H9 (cell line): Measurements from ENCODE around the gene GGA3. TPM values are rescaled to one million over a fixed set of nuclear protein-coding genes. Genes with fewer than 3 reads are reported as not detected.

Experiments used
- DNase-seq: peaks from one replicate; pipeline ENCODE4 v3.0.0-alpha.2; 2017
- H2AFZ ChIP-seq: one replicate; pipeline ENCODE4 v1.6.1; 2013; ENCODE audit warnings: mild to moderate bottlenecking, low read length, control low read depth, moderate library complexity
- H2AK5ac ChIP-seq: 2 replicates; pipeline ENCODE4 v1.6.1; 2013; ENCODE audit warnings: low read length, control low read depth, mixed read lengths; ENCODE audit not compliant: insufficient read length
- H2BK120ac ChIP-seq: one replicate; pipeline ENCODE4 v1.6.1; 2013; ENCODE audit warnings: low read depth, mild to moderate bottlenecking, low read length, control low read depth, inconsistent platforms; ENCODE audit not compliant: poor library complexity, severe bottlenecking
- H2BK12ac ChIP-seq: 2 replicates; pipeline ENCODE4 v1.6.1; 2013; ENCODE audit warnings: low read length, control low read depth, mixed read lengths, low read depth; ENCODE audit not compliant: insufficient read length
- H2BK15ac ChIP-seq: 2 replicates; pipeline ENCODE4 v1.6.1; 2013; ENCODE audit warnings: low read depth, low read length, control low read depth
- H2BK20ac ChIP-seq: one replicate; pipeline ENCODE4 v1.6.1; 2013; ENCODE audit warnings: low read depth, mild to moderate bottlenecking, low read length, control low read depth, inconsistent platforms; ENCODE audit not compliant: poor library complexity, severe bottlenecking
- H2BK5ac ChIP-seq: 2 replicates; pipeline ENCODE4 v1.6.1; 2013; ENCODE audit warnings: low read length, control low read depth, mixed read lengths; ENCODE audit not compliant: insufficient read length
- H3K14ac ChIP-seq: 2 replicates; pipeline ENCODE4 v1.6.1; 2013; ENCODE audit warnings: low read length, control low read depth; ENCODE audit not compliant: insufficient read depth
- H3K18ac ChIP-seq: 2 replicates; pipeline ENCODE4 v1.6.1; 2013; ENCODE audit warnings: low read depth, mild to moderate bottlenecking, mixed read lengths, low read length, control low read depth; ENCODE audit not compliant: insufficient read length
- H3K23ac ChIP-seq: 2 replicates; pipeline ENCODE4 v1.6.1; 2013; ENCODE audit warnings: low read length, control low read depth, mixed read lengths, low read depth; ENCODE audit not compliant: insufficient read length
- H3K23me2 ChIP-seq: 2 replicates; pipeline ENCODE4 v1.6.1; 2013; ENCODE audit warnings: low read depth, mild to moderate bottlenecking, mixed read lengths, low read length, control low read depth; ENCODE audit not compliant: insufficient read length, poor library complexity, severe bottlenecking
- H3K27ac ChIP-seq: 2 replicates; pipeline ENCODE4 v1.5.1; 2013; ENCODE audit warnings: low read length, control low read depth, mixed read lengths, low read depth; ENCODE audit not compliant: insufficient read length
- H3K27me3 ChIP-seq: 2 replicates; pipeline ENCODE4 v1.6.1; 2013; ENCODE audit warnings: low read length, control low read depth, inconsistent platforms; ENCODE audit not compliant: insufficient read depth
- H3K4ac ChIP-seq: 2 replicates; pipeline ENCODE4 v1.6.1; 2013; ENCODE audit warnings: low read depth, mild to moderate bottlenecking, control low read depth, inconsistent platforms, low read length, moderate library complexity
- H3K4me1 ChIP-seq: 2 replicates; pipeline ENCODE4 v1.6.1; 2013; ENCODE audit warnings: low read length, control low read depth, inconsistent platforms; ENCODE audit not compliant: insufficient read depth
- H3K4me2 ChIP-seq: 2 replicates; pipeline ENCODE4 v1.6.1; 2013; ENCODE audit warnings: low read length, control low read depth, mixed read lengths; ENCODE audit not compliant: insufficient read length, insufficient read depth
- H3K56ac ChIP-seq: 2 replicates; pipeline ENCODE4 v1.6.1; 2013; ENCODE audit warnings: low read depth, mild to moderate bottlenecking, mixed read lengths, low read length, control low read depth; ENCODE audit not compliant: insufficient read length
- H3K79me1 ChIP-seq: 2 replicates; pipeline ENCODE4 v1.6.1; 2013; ENCODE audit warnings: low read depth, mild to moderate bottlenecking, moderate library complexity, low read length, control low read depth, inconsistent platforms; ENCODE audit not compliant: insufficient read depth, poor library complexity, severe bottlenecking
- H3K79me2 ChIP-seq: 2 replicates; pipeline ENCODE4 v1.6.1; 2013; ENCODE audit warnings: low read length, control low read depth, inconsistent platforms; ENCODE audit not compliant: insufficient read depth
- H3K9ac ChIP-seq: 2 replicates; pipeline ENCODE4 v1.6.1; 2013; ENCODE audit warnings: low read length, control low read depth, mixed read lengths; ENCODE audit not compliant: insufficient read length; ENCODE audit errors: extremely low read depth
- H3K9me3 ChIP-seq: one replicate; pipeline ENCODE4 v1.6.1; 2013; ENCODE audit warnings: low read depth, low read length, inconsistent platforms; ENCODE audit not compliant: control insufficient read depth
- H3T11ph ChIP-seq: one replicate; pipeline ENCODE4 v1.6.1; 2013; ENCODE audit warnings: mild to moderate bottlenecking, low read length, control low read depth, inconsistent platforms
- H4K20me1 ChIP-seq: one replicate; pipeline ENCODE4 v1.6.1; 2013; ENCODE audit not compliant: control insufficient read depth, insufficient read length, insufficient read depth
- H4K5ac ChIP-seq: 2 replicates; pipeline ENCODE4 v1.6.1; 2013; ENCODE audit warnings: low read depth, mild to moderate bottlenecking, mixed read lengths, low read length, control low read depth; ENCODE audit not compliant: insufficient read length
- H4K8ac ChIP-seq: replicated peaks from 2 replicates; pipeline ENCODE4 v1.6.1; 2013; ENCODE audit warnings: low read length, control low read depth, mixed read lengths, low read depth; ENCODE audit not compliant: insufficient read length
- H4K91ac ChIP-seq: 2 replicates; pipeline ENCODE4 v1.6.1; 2013; ENCODE audit warnings: low read depth, mild to moderate bottlenecking, moderate library complexity, mixed read lengths, low read length, control low read depth; ENCODE audit not compliant: insufficient read length
- H3K27ac Mint-ChIP-seq, 3 experiments: 2 replicates in 2 of 3; 3 replicates in 1 of 3; pipeline ENCODE4 v1.8.0; 2020 to 2021; ENCODE audit warnings: mixed read lengths in 3 of 3, mild to moderate bottlenecking in 1 of 3, moderate library complexity in 1 of 3
- H3K27me3 Mint-ChIP-seq: 2 replicates; pipeline ENCODE4 v1.8.0; 2021; ENCODE audit warnings: low read depth, mild to moderate bottlenecking, moderate library complexity, mixed read lengths
- H3K36me3 Mint-ChIP-seq, 3 experiments: 2 replicates in 2 of 3; 3 replicates in 1 of 3; pipeline ENCODE4 v1.8.0; 2020 to 2021; ENCODE audit warnings: low read depth in 3 of 3, mixed read lengths in 3 of 3; ENCODE audit not compliant: insufficient read depth in 1 of 3
- H3K4me1 Mint-ChIP-seq, 2 experiments: 2 replicates each; pipeline ENCODE4 v1.8.0; 2020; ENCODE audit warnings: mixed read lengths in 2 of 2
- H3K4me3 Mint-ChIP-seq, 2 experiments: 2 replicates in 1 of 2; 3 replicates in 1 of 2; pipeline ENCODE4 v1.8.0; 2020 to 2021; ENCODE audit warnings: mild to moderate bottlenecking in 2 of 2, mixed read lengths in 2 of 2, moderate library complexity in 1 of 2
- H3K9me3 Mint-ChIP-seq, 2 experiments: 2 replicates in 1 of 2; 3 replicates in 1 of 2; pipeline ENCODE4 v1.8.0; 2020; ENCODE audit warnings: mild to moderate bottlenecking in 2 of 2, mixed read lengths in 2 of 2, moderate library complexity in 1 of 2
- CTCF ChIP-seq: fragments of 200-600 bp; sonication (generic); conservative IDR thresholded peaks from 3 replicates; pipeline ENCODE4 v1.8.0; 2021; ENCODE audit warnings: antibody characterized with exemption, mild to moderate bottlenecking
- WGBS: extraction: QIAGEN DNeasy Blood & Tissue Kit; methylation state at CpG from one replicate; pipeline ENCODE4 v1.1.7; 2013; ENCODE audit warnings: missing lambda C conversion rate, low lambda C conversion rate, mixed read lengths; ENCODE audit not compliant: insufficient read length; ENCODE audit errors: extremely low coverage; 5-methylcytosine and 5-hydroxymethylcytosine counted together
- total RNA-seq: library from RNA; stranded (reverse); gene quantifications from 2 replicates; pipeline ENCODE4 v1.2.1, GENCODE V29; 2021

The GGA3 gene
- total RNA-seq, 1 experiment from 2014 or later = 50.3 TPM

GRCh38 chr17:75228847-75229246 lies 32.6 kb downstream of the GGA3 start:
- Histone ChIP-seq H3K4ac (no peak overlapping the region), H3K27me3 (no peaks in the 10 kb centered on the region), H3K18ac (no peak overlapping the region), H3K23me2 (no peaks in the 10 kb centered on the region), H2BK5ac (no peak overlapping the region), H3T11ph (no peak overlapping the region), H2AK5ac (no peak overlapping the region), H2BK20ac (no peak overlapping the region), H3K14ac (no peak overlapping the region), H3K23ac (no peak overlapping the region), H3K9me3 (no peaks in the 10 kb centered on the region), H3K79me1 (no peaks in the 10 kb centered on the region), H4K5ac (no peak overlapping the region), H3K27ac (no peak overlapping the region), H2BK15ac (no peak overlapping the region), H3K79me2 (no peaks in the 10 kb centered on the region), H3K9ac (no peak overlapping the region), H4K8ac (no peak overlapping the region), H2BK120ac (no peak overlapping the region), H2AFZ (no peak overlapping the region), H2BK12ac (no peak overlapping the region), H3K4me1 (no peaks in the 10 kb centered on the region), H3K4me2 (no peak overlapping the region), H4K91ac (no peak overlapping the region), H4K20me1 (no peaks in the 10 kb centered on the region), H3K56ac (no peak overlapping the region)
- H3K27ac Mint-ChIP-seq = no peak overlapping the region
- H3K4me1 Mint-ChIP-seq = no peaks in the 10 kb centered on the region
- H3K36me3 Mint-ChIP-seq = peaks cover 43 to 91% (median 85%) of the 10 kb centered on the region in 3 experiments
- H3K9me3 Mint-ChIP-seq = no peaks in the 10 kb centered on the region
- WGBS = no CpG with 5 or more reads among the region's 4 CpGs
- DNase-seq = no peak
- H3K27me3 Mint-ChIP-seq = no peaks in the 10 kb centered on the region
- no peak for TF ChIP-seq CTCF
- H3K4me3 Mint-ChIP-seq = no peak overlapping the region
